22Rv1 (cell line): ENCODE measurements around the gene DNHD1.
A peak's percentile ranks its signal among the peaks of the same experiment; 100 is the strongest.
"Not testable (repeated sequence)": the region's sequence is repeated elsewhere in the genome, so short reads cannot be mapped to it uniquely, and the experiment has no call there.

Experiments
- H3K27ac ChIP-seq: fragments of 450-650 bp; 2 replicates; pipeline ENCODE4 v1.5.1; 2017
- ZFX ChIP-seq: fragments of 450-650 bp; IDR thresholded peaks from 2 replicates; pipeline ENCODE4 v1.6.1; 2017; ENCODE audit warnings: antibody characterized with exemption, borderline replicate concordance
- TF ChIP-seq, protein P1 (sequence below): fragments of 450-650 bp; IDR thresholded peaks from 2 replicates; pipeline ENCODE4 v1.5.1; 2017; ENCODE audit warnings: mild to moderate bottlenecking

Gene DNHD1

GRCh38 chr11:6516865-6517264 lies 19.8 kb downstream of the DNHD1 start:
- no peak overlapping the region for H3K27ac ChIP-seq
- TF ChIP-seq, protein P1, sequence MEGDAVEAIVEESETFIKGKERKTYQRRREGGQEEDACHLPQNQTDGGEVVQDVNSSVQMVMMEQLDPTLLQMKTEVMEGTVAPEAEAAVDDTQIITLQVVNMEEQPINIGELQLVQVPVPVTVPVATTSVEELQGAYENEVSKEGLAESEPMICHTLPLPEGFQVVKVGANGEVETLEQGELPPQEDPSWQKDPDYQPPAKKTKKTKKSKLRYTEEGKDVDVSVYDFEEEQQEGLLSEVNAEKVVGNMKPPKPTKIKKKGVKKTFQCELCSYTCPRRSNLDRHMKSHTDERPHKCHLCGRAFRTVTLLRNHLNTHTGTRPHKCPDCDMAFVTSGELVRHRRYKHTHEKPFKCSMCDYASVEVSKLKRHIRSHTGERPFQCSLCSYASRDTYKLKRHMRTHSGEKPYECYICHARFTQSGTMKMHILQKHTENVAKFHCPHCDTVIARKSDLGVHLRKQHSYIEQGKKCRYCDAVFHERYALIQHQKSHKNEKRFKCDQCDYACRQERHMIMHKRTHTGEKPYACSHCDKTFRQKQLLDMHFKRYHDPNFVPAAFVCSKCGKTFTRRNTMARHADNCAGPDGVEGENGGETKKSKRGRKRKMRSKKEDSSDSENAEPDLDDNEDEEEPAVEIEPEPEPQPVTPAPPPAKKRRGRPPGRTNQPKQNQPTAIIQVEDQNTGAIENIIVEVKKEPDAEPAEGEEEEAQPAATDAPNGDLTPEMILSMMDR = no peak
- no peak for TF ChIP-seq ZFX

GRCh38 chr11:6520265-6520664 lies 23.2 kb downstream of the DNHD1 start:
- TF ChIP-seq, protein P1 = no peak
- no peak overlapping the region for H3K27ac ChIP-seq

GRCh38 chr11:6521946-6522345 lies 24.9 kb downstream of the DNHD1 start:
- not testable (repeated sequence) for H3K27ac ChIP-seq

DNA sequence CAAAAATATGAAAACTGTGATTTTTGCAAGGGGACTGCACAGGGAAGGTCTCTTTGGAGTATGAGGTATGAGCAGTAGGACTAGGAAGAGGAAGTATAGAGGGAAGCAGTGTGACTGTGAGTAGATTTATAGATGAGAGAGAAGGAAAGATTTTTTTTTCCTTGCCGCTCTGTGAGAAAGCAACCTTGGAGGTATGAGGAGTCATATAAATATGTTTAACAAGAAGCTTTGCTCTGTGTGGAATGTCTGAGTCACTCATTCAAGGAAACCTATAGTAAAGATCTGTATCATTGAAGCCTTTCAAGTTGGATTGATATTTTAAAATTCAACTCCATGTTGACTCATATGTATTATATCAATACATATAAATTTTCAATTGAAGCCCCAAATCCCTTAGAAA lies 26.2 kb downstream of the DNHD1 start:
- H3K27ac ChIP-seq = no peak overlapping the region
- TF ChIP-seq ZFX = no peak
- TF ChIP-seq, protein P1 = no peak

DNA sequence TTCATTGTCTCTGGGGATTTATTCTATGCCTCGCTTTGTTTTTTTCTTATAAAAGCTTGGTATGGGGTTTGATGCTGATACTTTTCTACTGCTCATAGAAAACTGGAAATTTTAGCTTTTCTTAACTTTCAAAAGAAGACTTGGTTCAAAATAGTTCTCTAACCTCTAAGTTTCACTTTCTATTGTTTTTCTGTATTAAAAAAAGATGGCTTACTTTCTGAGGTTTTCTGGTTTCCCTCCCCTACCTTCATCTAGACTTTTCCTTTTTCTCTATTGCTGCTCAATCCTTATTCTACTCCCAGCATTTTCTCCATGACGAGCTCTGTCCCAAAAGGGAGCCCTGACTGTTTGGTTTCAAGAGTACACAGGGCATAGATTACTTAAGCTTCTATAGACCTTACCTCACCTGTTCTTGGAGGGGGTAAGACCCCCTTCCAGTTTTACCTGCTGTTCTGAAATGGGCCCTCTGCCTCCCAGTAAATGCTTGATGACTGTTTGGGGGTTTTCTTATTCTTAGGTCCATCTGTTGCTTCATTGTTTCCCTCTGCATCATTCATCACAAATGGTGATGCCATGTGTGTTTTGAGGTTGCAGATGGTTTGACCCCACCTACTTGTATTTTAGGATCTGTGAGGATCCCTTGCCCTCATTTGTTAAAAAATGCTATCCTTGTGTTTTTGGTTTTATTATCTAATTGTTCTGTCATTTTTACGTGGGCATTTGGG lies 29.5 kb downstream of the DNHD1 start:
- H3K27ac ChIP-seq = no peak overlapping the region
- TF ChIP-seq, protein P1 = no peak
- TF ChIP-seq ZFX = no peak

DNA sequence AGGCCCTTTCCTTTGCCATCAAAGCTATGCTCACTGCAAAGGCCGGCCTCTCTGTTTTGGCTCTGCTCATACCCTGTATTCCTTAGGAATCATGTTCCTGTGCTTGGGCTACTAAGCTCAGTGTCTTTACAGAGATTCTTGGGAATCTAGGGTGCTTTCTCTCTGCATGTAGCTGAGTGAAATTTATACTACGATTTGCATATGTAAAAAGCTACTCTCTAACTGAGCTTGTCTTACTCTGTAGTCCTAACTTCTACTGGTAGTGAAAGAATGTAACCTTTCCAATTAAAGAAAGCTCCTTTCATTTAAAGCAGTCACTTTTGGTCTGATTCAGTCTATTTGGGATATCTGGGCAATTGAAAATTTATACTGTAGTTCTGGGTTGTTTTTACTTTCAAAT lies 32.2 kb downstream of the DNHD1 start:
- TF ChIP-seq, protein P1 = no peak
- TF ChIP-seq ZFX = no peak
- no peak overlapping the region for H3K27ac ChIP-seq

GRCh38 chr11:6530848-6531247 lies 33.8 kb downstream of the DNHD1 start:
- TF ChIP-seq, protein P1 = no peak
- TF ChIP-seq ZFX = no peak

GRCh38 chr11:6531267-6531752 lies 34.2 kb downstream of the DNHD1 start:
- H3K27ac ChIP-seq = no peak overlapping the region
- TF ChIP-seq ZFX = no peak
- TF ChIP-seq, protein P1 = peak; percentile 87

More at GRCh38 chr11:6530848-6531247, 33.8 kb downstream of the DNHD1 start:
- H3K27ac ChIP-seq = no peak overlapping the region
